Loucy (cell line): Measurements from ENCODE around the gene NLGN1.

Experiments
- EZH2phosphoT487 ChIP-seq: fragments of 200-600 bp; IDR thresholded peaks from 2 replicates; pipeline ENCODE4 v1.6.1; 2018; ENCODE audit warnings: antibody characterized with exemption, mild to moderate bottlenecking, moderate library complexity, borderline replicate concordance
- TF ChIP-seq, protein P1 (sequence below): fragments of 200-600 bp; sonication (generic); conservative IDR thresholded peaks from 2 replicates; pipeline ENCODE4 v1.5.1; 2014; ENCODE audit warnings: mild to moderate bottlenecking, antibody characterized with exemption, low read length

DNA sequence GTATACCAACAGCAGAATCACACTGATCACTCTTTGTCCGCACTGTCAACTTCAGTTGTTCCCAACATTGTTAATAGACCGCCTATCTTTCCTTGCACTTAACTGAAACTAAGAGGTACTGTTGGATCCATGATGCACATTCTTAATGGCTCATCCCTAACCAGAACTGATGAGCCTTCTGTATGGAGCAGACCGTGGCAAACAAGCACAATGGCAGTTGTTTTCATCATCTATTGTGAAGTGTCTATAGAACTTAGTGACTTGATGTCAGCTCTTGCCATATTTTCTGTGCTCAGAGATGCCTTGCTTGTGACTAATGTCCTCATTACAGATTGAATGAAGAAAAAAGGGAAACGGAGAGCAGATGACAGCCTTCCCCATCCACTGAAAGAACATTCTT lies 347.4 kb downstream of the NLGN1 start:
- TF ChIP-seq, protein P1, sequence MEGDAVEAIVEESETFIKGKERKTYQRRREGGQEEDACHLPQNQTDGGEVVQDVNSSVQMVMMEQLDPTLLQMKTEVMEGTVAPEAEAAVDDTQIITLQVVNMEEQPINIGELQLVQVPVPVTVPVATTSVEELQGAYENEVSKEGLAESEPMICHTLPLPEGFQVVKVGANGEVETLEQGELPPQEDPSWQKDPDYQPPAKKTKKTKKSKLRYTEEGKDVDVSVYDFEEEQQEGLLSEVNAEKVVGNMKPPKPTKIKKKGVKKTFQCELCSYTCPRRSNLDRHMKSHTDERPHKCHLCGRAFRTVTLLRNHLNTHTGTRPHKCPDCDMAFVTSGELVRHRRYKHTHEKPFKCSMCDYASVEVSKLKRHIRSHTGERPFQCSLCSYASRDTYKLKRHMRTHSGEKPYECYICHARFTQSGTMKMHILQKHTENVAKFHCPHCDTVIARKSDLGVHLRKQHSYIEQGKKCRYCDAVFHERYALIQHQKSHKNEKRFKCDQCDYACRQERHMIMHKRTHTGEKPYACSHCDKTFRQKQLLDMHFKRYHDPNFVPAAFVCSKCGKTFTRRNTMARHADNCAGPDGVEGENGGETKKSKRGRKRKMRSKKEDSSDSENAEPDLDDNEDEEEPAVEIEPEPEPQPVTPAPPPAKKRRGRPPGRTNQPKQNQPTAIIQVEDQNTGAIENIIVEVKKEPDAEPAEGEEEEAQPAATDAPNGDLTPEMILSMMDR: no peak
- no peak for TF ChIP-seq EZH2phosphoT487
